HG03469 (cell line): ENCODE measurements around the gene COLEC11.
A peak's percentile ranks its signal among the peaks of the same experiment; 100 is the strongest.
"Not testable (repeated sequence)": the region's sequence is repeated elsewhere in the genome, so short reads cannot be mapped to it uniquely, and the experiment has no call there.

Source experiments
- ATAC-seq: cut with Tn5 transposase; IDR thresholded peaks from one replicate; pipeline ENCODE4 v1.9.1; 2021; ENCODE audit warnings: mild to moderate bottlenecking, moderate library complexity, moderate number of reproducible peaks; ENCODE audit not compliant: unreplicated experiment

Gene COLEC11

DNA sequence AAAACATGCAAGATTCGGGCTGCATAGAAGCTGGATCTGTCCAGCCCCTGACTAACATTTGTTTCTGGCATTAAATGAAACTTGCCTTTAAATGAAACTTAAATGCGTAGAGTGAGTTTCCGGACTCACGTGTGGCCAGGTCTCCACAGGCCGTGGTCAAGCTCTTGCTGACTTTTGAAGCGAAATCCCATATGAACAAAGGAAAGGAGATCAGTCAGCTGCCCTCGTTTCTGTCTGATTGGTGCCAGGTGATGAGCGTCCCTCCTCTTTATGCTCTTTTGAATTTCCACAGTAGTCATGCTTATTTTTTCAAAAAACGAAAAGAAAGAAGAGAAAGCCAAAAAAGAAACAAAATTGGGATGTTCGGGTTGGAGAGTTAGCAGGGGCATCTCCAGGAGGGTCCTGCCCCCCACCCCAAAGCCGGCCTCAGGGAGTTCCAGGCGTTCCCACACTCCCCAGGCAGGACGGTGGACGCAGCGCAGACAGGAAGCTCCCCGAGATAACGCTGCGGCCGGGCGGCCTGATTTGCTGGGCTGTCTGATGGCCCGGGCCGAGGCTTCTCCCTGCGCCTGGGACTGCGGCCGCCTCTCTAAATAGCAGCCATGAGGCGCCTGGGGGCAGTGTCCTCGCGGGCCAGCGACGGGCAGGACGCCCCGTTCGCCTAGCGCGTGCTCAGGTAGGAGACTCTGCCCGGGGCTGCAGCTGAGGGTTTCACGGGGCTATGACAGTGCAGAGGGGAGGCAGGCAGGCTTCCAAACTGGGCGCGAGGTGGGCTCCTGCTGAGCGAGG, at the start of gene COLEC11:
Gene COLEC11 (plus strand): TSS at position 620 of the 789 bp plus-strand sequence. CDS start 9,229 bp downstream, outside the sequence.
- ATAC-seq: no peak

DNA sequence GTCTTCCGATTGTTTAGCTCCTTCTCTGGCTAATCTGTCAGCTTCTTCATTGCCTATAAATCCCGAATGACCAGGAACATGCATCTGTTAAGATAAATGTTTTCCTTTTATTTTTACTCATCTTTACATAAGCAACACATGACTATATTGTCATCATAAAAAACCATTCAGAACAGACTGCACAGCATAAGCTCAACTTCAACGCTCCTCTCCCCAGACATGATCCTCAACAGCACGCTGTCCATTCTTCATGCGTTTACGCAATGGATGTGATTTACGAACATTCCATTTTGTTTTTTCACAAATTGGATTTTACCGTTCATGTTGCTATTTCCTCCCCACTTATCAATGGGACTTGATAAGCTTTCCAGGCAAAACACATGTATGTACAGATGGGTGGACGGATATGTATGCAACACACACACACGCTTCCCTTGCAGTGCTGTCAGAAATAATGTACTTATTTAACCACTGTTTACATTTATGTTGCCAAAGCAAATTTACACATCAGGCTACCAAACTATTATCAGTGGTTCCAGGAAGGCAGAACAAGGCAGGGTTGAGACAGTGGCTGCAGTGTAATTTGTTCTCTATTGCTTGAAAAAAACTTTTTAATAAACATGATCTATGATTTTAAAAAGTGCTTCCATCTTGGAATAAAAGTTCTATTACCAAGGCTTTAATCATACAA, 49.0 kb upstream of the COLEC11 start:
- ATAC-seq: no peak

DNA sequence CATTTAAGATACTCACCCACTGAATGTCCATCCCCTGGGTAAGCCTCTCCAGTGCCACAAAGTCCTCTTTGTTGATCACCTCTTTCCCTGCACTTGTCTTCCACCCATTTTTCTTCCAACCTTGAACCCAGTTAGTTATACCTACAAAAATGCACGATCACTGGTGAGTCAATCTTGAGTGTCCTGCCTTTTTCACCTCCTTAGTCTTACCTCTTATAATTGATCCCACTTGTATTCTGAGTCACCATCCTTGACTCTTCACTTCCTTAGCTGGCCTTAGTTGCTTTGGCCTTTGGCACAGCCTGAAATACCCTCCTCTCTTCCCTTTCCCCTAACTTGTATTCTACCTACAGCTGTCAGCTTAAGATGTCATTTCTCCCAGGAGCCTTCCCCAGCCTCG, 47.0 kb upstream of the COLEC11 start:
- no peak for ATAC-seq

DNA sequence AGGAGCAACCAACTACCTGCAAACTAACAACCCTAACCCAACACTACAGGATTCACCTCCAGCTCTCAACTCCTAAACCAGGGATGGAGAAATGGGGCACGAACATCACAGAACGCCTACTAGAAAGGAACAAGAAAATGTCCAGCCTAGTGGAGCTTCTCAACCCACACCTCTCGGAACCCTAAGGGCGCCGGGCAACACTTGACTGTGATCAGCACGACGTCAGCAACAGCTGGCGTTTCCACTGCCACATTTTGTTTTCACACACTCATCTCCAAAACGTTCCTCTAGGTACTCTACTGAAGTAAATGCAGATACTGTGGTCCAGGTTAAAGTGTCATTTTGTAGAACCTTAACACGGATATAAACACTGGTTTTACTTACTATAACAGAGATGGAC, 41.0 kb upstream of the COLEC11 start:
- ATAC-seq: no peak

DNA sequence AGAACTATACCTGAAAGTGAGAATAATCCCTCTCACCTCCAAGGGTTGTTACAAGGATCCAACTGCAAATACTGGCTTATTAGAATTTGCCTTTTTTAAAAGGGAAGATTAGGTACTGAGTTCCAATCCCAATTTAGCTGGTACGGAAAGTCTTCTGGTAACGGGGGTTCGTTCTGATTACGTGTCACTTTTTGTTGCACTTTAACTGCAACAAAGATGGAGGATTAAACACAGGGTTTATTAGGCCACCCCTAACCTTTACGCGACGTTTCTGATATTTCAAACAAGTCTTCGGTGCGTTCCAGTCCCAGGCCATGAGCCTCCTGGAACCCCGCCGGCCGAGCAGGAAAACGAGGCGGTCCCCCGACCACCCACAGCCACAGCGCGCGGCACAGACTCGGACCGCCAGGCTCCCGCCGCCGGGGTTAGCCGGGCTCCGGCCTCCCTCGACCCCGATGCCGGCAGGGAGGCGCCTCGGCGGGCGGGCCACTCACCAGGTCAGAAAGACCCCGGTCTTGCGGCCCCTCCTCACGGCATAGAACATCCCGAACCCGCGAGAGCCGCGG, 37.2 kb upstream of the COLEC11 start:
- peak; percentile 10 for ATAC-seq

DNA sequence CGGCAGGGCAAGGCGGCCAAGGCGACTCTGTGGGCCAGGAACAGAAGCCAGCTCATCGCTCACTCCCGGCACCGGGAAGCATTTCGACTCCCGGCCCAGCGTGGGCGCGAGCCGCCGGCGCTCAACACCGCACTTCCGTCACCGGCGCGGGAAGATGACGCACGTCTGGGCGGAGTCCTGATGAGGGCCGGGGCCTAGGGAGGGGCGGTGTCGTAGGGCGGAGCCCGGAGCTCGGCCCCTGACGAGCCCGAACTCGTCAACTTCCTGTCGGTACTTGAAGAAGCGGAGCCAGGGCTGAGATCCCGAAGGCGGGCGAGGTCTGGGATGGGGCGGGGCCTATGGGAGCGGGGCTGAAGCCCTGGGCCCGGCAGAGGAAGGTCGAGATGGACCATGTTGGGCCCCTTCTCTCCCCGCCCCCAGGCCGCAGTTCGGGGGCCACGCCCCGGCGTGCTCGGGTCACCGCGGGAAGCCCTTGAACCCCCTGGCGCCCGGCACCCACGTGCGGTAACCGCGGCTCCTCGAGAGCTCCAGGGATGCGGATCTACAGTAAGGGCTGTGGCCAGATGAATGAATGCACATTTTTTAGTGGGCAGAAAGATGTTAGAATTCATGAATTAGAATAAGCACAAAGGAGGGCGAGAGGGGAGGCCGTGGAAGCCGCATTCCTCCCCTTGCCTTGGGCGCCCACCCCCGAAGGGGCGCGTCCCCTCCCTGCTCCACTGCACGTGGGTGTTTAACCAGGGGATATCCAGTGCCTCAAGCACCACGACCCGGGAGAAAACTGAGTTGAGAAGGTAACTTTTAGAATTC, 36.5 kb upstream of the COLEC11 start, which contains the start of gene RNASEH1:
Gene RNASEH1 (minus strand): TSS at position 129 of the 810 bp plus-strand sequence. CDS start 73 bp downstream, at position 56.
- ATAC-seq: peak; percentile 94

DNA sequence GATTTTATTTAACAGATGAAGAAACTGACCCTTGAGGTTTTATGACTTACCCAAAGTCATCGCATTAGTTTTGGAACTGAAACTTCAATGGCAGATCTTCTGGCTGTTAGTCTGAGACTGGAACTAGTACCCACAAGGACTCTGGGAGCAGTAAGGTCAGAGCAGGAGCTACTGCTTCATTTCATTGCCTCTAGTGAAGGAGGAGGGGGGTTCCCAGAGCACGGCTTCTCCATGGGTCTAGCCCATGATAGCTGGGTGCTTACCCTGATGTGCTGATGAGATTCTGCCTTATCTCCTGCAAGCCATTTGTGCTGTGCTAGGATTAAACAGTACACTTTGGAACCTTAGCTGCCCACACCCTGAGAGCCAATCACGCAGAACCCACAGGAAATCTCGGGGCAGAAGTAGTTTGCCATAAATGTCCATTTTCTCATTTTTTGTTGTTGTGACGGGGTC, 31.4 kb upstream of the COLEC11 start:
- peak; percentile 40 for ATAC-seq

DNA sequence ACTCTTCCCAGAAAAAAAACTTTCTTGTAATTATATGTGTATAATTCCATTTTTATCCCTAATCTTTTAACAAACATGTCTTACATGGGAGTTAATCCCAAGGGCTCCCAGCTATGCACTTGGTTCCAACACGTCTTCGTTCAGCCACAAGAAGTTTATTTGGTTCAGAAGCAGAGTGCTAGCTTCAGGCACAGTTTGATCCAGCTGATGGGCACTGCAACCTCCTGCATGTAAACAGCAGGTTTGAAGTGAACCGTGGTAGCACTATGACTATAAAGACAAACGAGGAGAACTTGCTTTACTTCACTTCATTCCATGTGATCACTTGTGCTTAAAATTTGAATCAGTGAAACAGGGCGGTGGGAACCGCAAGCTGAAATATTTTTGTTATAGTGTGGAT, 29.8 kb upstream of the COLEC11 start:
- ATAC-seq: no peak

DNA sequence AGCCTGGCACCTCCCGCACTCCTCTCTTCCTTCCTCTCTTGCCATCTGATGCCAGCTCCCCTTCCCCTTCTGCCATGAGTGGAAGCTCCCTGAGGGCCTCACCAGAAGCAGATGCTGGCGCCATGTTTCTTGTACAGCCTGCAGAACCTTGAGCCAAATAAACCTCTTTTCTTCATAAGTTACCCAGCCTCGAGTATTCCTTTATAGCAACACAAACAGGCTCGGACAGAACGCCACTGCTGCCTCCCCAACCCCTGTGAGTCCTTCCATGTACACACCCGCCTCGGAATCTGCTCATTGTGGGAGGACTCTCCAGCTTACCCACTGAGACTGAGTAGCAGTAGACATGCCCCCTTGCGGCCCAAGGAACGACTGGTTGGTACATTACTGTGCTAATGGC, 28.1 kb upstream of the COLEC11 start:
- no peak for ATAC-seq

DNA sequence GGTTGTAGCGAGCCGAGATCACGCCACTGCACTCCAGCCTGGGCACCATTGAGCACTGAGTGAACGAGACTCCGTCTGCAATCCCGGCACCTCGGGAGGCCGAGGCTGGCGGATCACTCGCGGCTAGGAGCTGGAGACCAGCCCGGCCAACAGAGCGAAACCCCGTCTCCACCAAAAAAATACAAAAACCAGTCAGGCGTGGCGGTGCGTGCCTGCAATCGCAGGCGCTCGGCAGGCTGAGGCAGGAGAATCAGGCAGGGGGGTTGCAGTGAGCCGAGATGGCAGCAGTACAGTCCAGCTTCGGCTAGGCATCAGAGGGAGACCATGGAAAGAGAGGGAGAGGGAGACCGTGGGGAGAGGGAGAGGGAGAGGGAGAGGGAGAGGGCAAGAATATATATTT, 25.3 kb upstream of the COLEC11 start:
- ATAC-seq: not testable (repeated sequence)

DNA sequence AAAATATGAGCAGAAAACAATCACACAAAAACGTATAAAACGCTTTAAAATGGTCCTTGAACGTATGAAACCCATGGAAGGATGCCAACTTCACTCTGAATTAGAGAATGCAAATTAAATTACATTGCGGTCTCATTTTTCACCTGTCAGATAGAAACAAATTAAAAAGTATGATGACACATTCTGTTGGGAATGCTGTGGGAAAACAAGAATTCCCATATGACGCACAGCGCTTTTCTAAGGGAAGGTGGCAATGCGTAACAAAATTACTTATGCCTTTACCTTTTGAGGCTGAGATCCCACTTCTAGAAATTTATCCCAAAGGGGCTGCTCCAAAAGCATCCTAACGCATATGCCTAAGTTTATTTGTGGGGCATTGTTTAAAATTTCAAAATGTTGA, 23.6 kb upstream of the COLEC11 start:
- ATAC-seq: no peak

DNA sequence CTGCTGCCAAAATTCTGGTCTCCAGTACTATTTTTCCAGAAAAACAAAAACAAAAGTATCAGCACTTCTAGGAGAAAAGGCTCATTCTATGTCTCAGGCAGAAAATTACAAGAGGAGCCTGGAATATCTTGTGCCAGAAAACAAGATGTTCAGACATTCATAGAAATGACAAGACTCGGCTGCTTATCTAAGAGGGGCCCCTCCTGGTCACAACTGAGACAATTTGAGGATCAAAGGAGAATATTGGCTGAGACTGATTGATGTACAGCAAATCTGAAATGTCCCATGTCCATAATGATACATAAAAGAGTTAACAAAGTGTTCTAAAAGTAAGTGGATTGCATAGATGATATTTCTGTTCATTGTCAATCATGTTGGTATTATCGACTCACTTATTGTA, 22.3 kb upstream of the COLEC11 start:
- no peak for ATAC-seq

DNA sequence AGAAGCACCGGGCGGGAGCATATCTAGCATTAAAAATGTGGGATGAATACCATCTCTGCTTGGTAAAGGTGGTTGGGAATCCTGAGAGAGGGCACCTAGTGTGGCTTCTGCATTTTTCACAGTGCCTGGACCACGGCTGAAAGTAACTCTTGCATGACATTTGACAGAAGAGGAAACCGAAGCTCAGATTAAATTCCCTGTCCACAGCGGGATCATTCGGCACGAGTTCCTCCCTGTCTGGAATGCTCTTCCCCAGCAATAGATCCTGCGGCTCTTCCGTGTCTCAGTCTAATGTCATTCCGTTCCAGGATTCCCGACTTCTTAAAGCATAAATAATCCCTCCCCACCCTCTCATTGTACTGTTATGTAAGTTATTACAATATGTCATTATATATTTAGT, 20.8 kb upstream of the COLEC11 start:
- ATAC-seq: no peak

DNA sequence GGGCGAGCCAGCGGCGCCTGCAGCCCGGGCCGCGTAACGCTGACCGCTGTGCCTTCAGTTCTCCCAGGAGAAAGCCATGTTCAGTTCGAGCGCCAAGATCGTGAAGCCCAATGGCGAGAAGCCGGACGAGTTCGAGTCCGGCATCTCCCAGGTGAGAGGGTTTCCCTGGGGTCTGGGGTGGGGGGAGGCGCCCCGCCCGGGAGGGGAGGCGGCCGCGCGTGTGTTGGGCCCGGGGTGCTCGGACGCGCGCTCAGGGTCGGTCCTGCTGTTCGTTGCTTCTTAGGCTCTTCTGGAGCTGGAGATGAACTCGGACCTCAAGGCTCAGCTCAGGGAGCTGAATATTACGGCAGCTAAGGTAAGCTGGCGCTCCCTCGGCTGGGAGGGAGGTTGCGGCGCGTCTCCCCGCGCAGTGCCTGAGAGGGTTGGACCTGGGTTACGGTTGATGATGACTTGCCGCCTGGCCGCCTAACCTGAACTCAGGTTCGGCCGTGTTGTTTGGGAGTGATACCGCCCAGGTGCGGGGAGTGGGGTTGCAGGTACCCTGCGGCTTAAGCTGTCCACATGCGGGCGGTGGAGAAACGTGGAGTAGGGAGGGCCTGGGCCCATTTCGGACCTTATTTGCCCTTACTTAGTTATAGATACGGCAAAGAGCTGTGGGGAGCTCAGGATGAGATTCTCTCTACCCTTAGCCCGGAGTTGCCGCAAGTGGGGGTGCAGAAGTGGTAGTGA, 19.2 kb upstream of the COLEC11 start:
- no peak for ATAC-seq

DNA sequence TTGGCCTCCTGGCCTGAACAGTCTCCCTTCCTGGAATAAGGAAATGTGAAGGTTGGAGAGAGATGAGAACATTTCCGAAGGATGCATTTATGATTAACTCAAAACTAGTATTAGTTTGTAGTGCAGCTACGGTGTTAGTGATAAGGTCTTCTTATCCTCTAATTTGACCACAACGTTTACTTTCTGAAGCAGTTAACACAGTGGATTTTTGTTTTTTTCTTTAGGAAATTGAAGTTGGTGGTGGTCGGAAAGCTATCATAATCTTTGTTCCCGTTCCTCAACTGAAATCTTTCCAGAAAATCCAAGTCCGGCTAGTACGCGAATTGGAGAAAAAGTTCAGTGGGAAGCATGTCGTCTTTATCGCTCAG, 18.7 kb upstream of the COLEC11 start:
- not testable (repeated sequence) for ATAC-seq

DNA sequence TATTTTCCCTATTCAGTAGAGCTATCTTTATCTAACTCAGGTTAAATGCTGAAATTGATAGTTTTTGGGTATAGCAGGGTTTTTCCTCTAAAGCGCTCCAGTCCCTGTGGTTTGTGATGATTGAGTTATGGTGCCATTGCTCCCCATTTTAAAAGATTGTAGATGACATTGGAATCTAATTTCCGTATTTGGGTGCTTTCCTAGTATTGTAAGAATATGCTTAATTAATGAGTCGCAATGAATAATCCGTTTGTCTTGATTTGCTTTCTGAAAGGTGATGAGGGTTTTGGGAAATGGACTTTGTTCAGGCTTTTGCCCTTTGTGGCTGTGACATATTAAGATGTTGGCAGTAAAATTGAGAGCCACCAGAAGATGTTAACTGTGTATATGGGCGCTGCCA, 15.9 kb upstream of the COLEC11 start:
- ATAC-seq: no peak

DNA sequence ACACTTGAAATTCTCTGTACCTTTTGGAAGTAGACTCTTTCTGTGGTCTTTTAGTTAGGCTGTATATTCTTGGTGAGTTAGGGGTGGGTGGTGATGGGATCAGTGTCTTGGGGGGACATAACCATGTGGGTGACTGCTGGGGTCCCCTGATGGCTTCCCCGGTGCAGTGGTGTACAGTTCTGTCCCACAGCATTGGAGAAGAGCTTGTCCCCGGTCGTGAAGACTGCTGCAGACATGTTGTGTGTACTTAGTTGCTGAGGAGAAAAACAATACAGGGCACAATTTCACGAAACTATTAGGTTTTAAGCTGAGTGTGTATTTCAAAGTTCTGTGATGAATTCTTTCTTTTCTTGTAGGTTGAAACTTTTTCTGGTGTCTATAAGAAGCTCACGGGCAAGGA, 14.5 kb upstream of the COLEC11 start:
- ATAC-seq: no peak

DNA sequence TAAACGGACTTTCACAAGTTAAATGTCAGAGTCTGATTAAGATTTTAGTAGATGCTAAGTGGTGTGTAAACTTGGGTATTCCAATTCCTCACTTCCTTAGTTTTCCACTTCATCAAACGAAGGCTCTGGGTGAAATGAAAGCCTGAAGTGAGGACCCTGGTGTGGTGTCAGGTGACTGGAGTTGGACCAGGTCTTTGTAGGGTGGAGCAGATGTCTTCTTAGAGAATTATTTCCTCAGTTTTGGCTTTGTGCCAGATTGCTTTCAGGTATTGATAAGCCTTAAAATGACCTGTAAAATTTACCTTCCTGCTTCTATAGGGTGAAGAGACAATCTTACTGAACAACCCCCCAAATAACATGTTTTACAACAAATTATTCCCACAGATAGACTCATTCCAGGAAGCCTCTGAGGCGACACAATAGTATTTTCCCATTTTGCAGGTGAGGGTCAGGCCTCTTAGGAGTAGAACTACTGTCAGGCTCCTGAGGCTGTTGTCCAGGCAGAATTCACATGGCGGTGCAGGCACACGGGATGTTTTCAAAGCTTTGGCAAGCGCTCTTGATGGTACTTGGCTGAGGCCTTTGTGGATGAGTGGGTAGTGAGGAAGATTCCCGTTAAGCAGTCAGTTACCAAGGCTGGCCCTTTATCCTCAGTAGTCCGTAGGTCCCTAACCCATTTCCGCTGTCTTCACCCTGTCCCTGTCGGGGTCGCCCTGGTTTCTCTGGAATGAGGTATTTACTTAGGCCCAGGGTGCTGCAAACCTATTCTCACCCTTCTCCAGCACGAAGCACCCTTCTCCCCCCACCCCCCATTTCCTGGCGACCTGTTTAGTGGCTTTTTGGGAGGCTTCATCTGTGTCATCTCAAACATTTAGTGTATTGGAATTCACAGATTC, 13.3 kb upstream of the COLEC11 start:
- ATAC-seq: no peak

DNA sequence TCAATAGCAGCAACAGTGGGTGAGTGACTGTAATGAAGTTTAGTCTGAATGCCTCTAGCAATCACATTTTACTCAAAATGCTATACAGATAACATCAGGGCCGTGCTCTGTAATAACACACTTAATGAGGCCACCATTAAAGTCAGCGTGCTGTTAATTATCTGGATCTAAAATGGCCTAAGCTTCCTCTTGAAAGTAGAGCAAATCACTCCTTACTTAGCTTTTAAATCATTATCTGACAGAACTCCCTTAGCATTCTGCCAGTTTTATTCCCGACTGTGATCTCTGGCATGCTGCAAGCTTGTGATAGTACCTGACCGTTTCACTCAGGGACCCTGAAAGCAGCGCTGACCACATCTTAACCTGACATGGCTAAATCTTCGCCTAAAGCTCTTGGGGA, 10.8 kb upstream of the COLEC11 start:
- no peak for ATAC-seq
